GM23338 (cell line): Measurements from ENCODE around the gene ERP44.

ENCODE experiments used
- EZH2phosphoT487 ChIP-seq: fragments of 200-600 bp; sonication (generic); IDR thresholded peaks from one replicate; pipeline ENCODE4 v1.8.1; 2018; ENCODE audit warnings: antibody characterized with exemption; ENCODE audit not compliant: unreplicated experiment
- POLR2AphosphoS5 ChIP-seq: IDR thresholded peaks from 2 replicates; pipeline ENCODE4 v1.6.1; 2016; ENCODE audit warnings: antibody characterized with exemption, low read depth
- TF ChIP-seq, protein P1 (sequence below), 2 experiments: fragments of 200-600 bp in 1 of 2; sonication (generic) in 1 of 2; conservative IDR thresholded peaks; 2 replicates each; pipeline versions ENCODE4 v1.5.1 to v1.6.1; 2016 to 2017; ENCODE audit warnings: antibody characterized with exemption in 2 of 2, low read depth in 2 of 2, mild to moderate bottlenecking in 2 of 2, moderate library complexity in 1 of 2
- TF ChIP-seq, protein P2 (sequence below): IDR thresholded peaks from one replicate; pipeline ENCODE4 v1.6.1; 2018; ENCODE audit warnings: antibody characterized with exemption; ENCODE audit not compliant: unreplicated experiment

DNA sequence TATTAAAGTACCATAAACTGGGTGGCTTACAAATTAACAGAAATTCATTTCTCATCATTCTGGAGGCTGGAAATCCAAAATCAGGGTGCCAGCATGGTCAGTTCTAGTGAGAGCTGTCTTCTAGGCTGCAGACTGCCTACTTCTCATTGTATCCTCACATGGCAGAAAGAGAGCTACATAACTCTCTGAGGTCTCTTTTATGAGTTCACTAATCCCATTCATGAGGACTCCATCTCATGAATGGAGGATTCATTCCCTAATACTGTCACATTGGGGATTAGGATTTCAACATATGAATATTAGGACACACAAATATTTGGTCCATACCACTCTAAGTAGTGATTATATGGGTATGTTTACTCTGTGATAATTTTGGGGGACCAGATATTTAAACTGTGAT lies 84.0 kb downstream of the ERP44 start:
- TF ChIP-seq, protein P1, sequence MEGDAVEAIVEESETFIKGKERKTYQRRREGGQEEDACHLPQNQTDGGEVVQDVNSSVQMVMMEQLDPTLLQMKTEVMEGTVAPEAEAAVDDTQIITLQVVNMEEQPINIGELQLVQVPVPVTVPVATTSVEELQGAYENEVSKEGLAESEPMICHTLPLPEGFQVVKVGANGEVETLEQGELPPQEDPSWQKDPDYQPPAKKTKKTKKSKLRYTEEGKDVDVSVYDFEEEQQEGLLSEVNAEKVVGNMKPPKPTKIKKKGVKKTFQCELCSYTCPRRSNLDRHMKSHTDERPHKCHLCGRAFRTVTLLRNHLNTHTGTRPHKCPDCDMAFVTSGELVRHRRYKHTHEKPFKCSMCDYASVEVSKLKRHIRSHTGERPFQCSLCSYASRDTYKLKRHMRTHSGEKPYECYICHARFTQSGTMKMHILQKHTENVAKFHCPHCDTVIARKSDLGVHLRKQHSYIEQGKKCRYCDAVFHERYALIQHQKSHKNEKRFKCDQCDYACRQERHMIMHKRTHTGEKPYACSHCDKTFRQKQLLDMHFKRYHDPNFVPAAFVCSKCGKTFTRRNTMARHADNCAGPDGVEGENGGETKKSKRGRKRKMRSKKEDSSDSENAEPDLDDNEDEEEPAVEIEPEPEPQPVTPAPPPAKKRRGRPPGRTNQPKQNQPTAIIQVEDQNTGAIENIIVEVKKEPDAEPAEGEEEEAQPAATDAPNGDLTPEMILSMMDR (conservative IDR thresholded peaks at IDR 0.05; ENCODE audit: low read depth in 2 of 2): no peak
- no peak for TF ChIP-seq EZH2phosphoT487
- no peak for TF ChIP-seq POLR2AphosphoS5
- TF ChIP-seq, protein P2, sequence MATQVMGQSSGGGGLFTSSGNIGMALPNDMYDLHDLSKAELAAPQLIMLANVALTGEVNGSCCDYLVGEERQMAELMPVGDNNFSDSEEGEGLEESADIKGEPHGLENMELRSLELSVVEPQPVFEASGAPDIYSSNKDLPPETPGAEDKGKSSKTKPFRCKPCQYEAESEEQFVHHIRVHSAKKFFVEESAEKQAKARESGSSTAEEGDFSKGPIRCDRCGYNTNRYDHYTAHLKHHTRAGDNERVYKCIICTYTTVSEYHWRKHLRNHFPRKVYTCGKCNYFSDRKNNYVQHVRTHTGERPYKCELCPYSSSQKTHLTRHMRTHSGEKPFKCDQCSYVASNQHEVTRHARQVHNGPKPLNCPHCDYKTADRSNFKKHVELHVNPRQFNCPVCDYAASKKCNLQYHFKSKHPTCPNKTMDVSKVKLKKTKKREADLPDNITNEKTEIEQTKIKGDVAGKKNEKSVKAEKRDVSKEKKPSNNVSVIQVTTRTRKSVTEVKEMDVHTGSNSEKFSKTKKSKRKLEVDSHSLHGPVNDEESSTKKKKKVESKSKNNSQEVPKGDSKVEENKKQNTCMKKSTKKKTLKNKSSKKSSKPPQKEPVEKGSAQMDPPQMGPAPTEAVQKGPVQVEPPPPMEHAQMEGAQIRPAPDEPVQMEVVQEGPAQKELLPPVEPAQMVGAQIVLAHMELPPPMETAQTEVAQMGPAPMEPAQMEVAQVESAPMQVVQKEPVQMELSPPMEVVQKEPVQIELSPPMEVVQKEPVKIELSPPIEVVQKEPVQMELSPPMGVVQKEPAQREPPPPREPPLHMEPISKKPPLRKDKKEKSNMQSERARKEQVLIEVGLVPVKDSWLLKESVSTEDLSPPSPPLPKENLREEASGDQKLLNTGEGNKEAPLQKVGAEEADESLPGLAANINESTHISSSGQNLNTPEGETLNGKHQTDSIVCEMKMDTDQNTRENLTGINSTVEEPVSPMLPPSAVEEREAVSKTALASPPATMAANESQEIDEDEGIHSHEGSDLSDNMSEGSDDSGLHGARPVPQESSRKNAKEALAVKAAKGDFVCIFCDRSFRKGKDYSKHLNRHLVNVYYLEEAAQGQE: no peak
